K562 (cell line): ENCODE data around the gene MTOR. TPM values are rescaled to one million over a fixed set of nuclear protein-coding genes. Genes with fewer than 3 reads are reported as not detected.

Experiments used
- HMBOX1 ChIP-seq: sonication (generic); IDR thresholded peaks from 2 replicates; pipeline ENCODE4 v1.6.1; 2016
- NFIC ChIP-seq: fragments of 450-650 bp; IDR thresholded peaks from 2 replicates; pipeline ENCODE4 v1.6.1; 2017; ENCODE audit warnings: mild to moderate bottlenecking, inconsistent platforms
- PHF20 ChIP-seq: fragments of 450-650 bp; IDR thresholded peaks from 2 replicates; pipeline ENCODE4 v1.6.1; 2018; ENCODE audit not compliant: partially characterized antibody
- POLR2B ChIP-seq: fragments of 450-650 bp; IDR thresholded peaks from 2 replicates; pipeline ENCODE4 v1.6.1; 2018; ENCODE audit warnings: low read depth; ENCODE audit not compliant: partially characterized antibody
- POLR3G ChIP-seq: IDR thresholded peaks from 2 replicates; pipeline ENCODE4 v1.6.1; 2011; ENCODE audit not compliant: insufficient read length, insufficient replicate concordance; ENCODE audit errors: extremely low read depth
- RBM39 ChIP-seq: fragments of 200-400 bp; formaldehyde crosslinking; optimal IDR thresholded peaks from 2 replicates; pipeline ENCODE3; 2018; ENCODE audit warnings: low read depth, low read length
- SRSF9 ChIP-seq: fragments of 200-400 bp; formaldehyde crosslinking; IDR thresholded peaks from 2 replicates; pipeline ENCODE4 v1.6.1; 2017; ENCODE audit warnings: low read depth, low read length, borderline replicate concordance
- ZBTB7A ChIP-seq: IDR thresholded peaks from 2 replicates; pipeline ENCODE4 v1.6.1; 2011; ENCODE audit warnings: low read depth, mild to moderate bottlenecking, low read length, moderate library complexity, borderline replicate concordance; ENCODE audit not compliant: control insufficient read depth
- ZNF384 ChIP-seq: IDR thresholded peaks from 2 replicates; pipeline ENCODE4 v1.6.1; 2012; ENCODE audit warnings: low read depth, low read length, improper control_type of control experiment
- polyA plus RNA-seq, 8 experiments: library from polyadenylated mRNA; depleted of rRNA in 4 of 8; stranded (reverse) in 5 of 8; unstranded in 3 of 8; fragments of >200 nt; fragmentation: Nextera tagmentation in 2 of 8; fragmentation: Illumina TruSeq in 1 of 8; extraction: Ambion mirVana in 2 of 8; extraction: Trizol in 1 of 8; gene quantifications; 2 replicates each; pipeline versions ENCODE4 v1.2.1 to v1.2.3, GENCODE V29; 2011 to 2014; ENCODE audit warnings: inconsistent platforms in 1 of 8, missing spikeins in 1 of 8
- total RNA-seq, 7 experiments: library from RNA; depleted of rRNA in 6 of 7; stranded (reverse); fragments of >200 nt in 6 of 7; fragmentation: Illumina TruSeq in 2 of 7; extraction: Trizol in 2 of 7; gene quantifications; 2 replicates each; pipeline versions ENCODE4 v1.2.1 to v1.2.3, GENCODE V29; 2011 to 2021; ENCODE audit warnings: low replicate concordance in 1 of 7
- TF ChIP-seq, protein P1 (sequence below): fragments of 250-450 bp; sonication (Bioruptor Pico); IDR thresholded peaks from 2 replicates; pipeline ENCODE4 v1.4.0; 2020; ENCODE audit warnings: mild to moderate bottlenecking
- TF ChIP-seq, protein P2 (sequence below), 2 experiments: fragments of 450-650 bp in 1 of 2; sonication (generic) in 1 of 2; formaldehyde crosslinking in 1 of 2; IDR thresholded peaks; 2 replicates each; pipeline versions ENCODE4 v1.7.1 to v1.9.0; 2016 to 2022; ENCODE audit warnings: inconsistent platforms in 1 of 2, mild to moderate bottlenecking in 1 of 2, missing genetic modification reagents in 1 of 2
- TF ChIP-seq, protein P3 (sequence below): fragments of 250-450 bp; sonication (Bioruptor Pico); IDR thresholded peaks from 2 replicates; pipeline ENCODE4 v1.5.0; 2021

MTOR gene
- total and polyA plus RNA-seq, 9 of the 15 experiments (the other 6 are each of a cell fraction or from before 2014, with no cell fraction given), result 11.4 to 71.4 (median 52.2) TPM

DNA sequence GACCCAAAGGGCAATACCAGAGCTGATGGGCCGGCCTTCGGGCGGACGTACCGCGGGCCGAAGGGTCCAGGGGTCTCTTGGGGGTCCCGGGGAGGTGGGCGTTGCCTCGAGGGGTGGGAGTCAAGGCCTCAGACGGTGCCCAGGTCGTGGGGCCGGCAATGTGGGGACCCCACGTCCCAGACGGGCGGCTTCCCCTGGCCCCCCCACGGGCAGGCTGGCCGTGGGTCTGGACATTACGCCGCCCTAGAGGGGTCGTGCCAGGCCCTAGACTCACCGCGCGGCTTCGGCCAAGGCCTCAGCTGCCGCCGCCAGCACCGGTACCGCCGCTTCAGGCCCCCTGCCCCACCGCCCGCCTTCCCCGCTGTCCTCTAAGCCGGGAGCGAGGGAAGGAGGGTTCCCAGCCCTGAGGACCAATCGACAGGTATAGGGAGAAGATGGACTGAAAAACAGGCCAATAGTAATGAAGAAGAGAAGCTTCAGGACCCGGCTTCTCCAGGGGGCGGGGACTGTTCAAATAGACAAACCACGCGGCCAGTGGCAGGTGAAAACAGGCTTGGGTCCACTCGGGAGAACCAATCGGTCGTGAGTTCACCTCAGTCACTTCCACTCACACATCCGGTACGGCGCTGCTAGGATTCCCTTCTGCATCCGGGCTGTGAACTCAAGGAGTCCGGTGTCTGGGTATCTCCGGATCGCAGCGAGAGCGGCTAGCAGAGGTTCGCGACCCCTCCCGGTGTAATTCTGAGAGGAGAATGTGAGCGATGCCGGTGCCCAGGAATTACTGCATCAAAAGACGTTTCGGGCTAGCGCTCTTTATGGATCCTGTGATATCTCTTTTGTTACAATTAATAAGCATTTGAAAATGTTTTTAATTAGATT lies at the start of gene MTOR (continued):
- no peak for TF ChIP-seq POLR3G
- TF ChIP-seq, protein P1, sequence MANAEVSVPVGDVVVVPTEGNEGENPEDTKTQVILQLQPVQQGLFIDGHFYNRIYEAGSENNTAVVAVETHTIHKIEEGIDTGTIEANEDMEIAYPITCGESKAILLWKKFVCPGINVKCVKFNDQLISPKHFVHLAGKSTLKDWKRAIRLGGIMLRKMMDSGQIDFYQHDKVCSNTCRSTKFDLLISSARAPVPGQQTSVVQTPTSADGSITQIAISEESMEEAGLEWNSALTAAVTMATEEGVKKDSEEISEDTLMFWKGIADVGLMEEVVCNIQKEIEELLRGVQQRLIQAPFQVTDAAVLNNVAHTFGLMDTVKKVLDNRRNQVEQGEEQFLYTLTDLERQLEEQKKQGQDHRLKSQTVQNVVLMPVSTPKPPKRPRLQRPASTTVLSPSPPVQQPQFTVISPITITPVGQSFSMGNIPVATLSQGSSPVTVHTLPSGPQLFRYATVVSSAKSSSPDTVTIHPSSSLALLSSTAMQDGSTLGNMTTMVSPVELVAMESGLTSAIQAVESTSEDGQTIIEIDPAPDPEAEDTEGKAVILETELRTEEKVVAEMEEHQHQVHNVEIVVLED (CRISPR knock-in tag), result no peak; the same call in 1 of the 2 replicates
- TF ChIP-seq, protein P2, sequence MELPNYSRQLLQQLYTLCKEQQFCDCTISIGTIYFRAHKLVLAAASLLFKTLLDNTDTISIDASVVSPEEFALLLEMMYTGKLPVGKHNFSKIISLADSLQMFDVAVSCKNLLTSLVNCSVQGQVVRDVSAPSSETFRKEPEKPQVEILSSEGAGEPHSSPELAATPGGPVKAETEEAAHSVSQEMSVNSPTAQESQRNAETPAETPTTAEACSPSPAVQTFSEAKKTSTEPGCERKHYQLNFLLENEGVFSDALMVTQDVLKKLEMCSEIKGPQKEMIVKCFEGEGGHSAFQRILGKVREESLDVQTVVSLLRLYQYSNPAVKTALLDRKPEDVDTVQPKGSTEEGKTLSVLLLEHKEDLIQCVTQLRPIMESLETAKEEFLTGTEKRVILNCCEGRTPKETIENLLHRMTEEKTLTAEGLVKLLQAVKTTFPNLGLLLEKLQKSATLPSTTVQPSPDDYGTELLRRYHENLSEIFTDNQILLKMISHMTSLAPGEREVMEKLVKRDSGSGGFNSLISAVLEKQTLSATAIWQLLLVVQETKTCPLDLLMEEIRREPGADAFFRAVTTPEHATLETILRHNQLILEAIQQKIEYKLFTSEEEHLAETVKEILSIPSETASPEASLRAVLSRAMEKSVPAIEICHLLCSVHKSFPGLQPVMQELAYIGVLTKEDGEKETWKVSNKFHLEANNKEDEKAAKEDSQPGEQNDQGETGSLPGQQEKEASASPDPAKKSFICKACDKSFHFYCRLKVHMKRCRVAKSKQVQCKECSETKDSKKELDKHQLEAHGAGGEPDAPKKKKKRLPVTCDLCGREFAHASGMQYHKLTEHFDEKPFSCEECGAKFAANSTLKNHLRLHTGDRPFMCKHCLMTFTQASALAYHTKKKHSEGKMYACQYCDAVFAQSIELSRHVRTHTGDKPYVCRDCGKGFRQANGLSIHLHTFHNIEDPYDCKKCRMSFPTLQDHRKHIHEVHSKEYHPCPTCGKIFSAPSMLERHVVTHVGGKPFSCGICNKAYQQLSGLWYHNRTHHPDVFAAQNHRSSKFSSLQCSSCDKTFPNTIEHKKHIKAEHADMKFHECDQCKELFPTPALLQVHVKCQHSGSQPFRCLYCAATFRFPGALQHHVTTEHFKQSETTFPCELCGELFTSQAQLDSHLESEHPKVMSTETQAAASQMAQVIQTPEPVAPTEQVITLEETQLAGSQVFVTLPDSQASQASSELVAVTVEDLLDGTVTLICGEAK (IDR thresholded peaks at IDR 0.05), result peak; percentile 100
- TF ChIP-seq, protein P2 (CRISPR knock-in tag; IDR thresholded peaks at IDR 0.05), result no peak
- TF ChIP-seq POLR2B, result peak; percentile 70
- TF ChIP-seq, protein P3, sequence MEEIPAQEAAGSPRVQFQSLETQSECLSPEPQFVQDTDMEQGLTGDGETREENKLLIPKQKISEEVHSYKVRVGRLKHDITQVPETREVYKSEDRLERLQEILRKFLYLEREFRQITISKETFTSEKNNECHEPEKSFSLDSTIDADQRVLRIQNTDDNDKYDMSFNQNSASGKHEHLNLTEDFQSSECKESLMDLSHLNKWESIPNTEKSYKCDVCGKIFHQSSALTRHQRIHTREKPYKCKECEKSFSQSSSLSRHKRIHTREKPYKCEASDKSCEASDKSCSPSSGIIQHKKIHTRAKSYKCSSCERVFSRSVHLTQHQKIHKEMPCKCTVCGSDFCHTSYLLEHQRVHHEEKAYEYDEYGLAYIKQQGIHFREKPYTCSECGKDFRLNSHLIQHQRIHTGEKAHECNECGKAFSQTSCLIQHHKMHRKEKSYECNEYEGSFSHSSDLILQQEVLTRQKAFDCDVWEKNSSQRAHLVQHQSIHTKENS, result no peak
- TF ChIP-seq PHF20, result peak; percentile 96
- TF ChIP-seq RBM39, result no peak
- no peak for TF ChIP-seq ZNF384
- no peak; the same call in 1 of the 2 replicates for TF ChIP-seq NFIC
- TF ChIP-seq HMBOX1, result no peak
- peak; percentile 89 for TF ChIP-seq ZBTB7A
- no peak for TF ChIP-seq SRSF9
